ENCODE results near the gene SORBS2.

SORBS2 gene

DNA sequence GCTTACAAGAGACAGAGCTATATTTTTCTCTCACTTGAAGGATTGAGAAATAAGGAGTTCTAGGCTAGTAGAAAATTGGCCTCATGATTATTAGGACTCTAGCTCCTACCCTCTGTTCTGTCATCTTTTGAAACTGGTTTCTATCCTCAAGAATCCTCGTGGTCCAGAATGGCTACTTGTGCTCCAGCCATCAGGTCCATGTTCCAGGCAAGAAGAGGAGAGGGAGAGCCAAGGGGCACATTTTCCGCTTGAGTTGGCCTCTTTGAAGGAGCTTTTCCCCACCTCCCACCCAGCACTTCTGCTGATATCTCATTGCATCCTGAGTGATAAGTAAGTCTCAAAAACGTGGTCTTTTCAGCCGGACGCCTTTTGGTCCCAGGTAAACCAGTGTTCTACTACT, 7.2 kb upstream of the SORBS2 start:
- DNase-seq (ENCODE audit: low read depth): no peak
- H3K4me3 ChIP-seq (ENCODE audit: low read length): no peak overlapping the region
- TF ChIP-seq, protein P1, sequence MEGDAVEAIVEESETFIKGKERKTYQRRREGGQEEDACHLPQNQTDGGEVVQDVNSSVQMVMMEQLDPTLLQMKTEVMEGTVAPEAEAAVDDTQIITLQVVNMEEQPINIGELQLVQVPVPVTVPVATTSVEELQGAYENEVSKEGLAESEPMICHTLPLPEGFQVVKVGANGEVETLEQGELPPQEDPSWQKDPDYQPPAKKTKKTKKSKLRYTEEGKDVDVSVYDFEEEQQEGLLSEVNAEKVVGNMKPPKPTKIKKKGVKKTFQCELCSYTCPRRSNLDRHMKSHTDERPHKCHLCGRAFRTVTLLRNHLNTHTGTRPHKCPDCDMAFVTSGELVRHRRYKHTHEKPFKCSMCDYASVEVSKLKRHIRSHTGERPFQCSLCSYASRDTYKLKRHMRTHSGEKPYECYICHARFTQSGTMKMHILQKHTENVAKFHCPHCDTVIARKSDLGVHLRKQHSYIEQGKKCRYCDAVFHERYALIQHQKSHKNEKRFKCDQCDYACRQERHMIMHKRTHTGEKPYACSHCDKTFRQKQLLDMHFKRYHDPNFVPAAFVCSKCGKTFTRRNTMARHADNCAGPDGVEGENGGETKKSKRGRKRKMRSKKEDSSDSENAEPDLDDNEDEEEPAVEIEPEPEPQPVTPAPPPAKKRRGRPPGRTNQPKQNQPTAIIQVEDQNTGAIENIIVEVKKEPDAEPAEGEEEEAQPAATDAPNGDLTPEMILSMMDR (IDR thresholded peaks at IDR 0.05; ENCODE audit: insufficient read depth, low read depth, low read length, missing control alignments): no peak

DNA sequence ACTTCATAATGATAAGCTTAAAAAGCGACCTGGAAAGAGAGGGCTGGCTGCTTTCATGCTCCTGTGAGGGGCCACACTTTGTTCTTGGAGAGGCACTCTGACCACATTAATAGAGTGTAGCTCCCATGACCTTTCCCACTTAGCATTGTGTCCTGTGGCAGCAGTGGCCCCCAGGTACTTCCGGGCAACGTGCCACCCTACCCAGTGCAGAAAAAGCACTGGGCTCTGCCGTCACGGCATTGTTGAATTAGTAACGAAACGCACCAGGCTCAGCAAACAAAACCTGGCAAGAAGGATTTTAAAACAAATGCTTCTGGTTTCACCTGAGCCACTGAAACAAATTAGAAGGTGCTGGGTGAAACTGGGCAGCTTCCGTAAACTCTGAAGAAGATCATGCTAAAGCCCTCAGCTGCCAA, 5.4 kb upstream of the SORBS2 start:
- TF ChIP-seq, protein P1 (IDR thresholded peaks at IDR 0.05; ENCODE audit: insufficient read depth, low read depth, low read length, missing control alignments): no peak
- DNase-seq (ENCODE audit: low read depth): no peak
- no peak overlapping the region for H3K4me3 ChIP-seq (ENCODE audit: low read length)

DNA sequence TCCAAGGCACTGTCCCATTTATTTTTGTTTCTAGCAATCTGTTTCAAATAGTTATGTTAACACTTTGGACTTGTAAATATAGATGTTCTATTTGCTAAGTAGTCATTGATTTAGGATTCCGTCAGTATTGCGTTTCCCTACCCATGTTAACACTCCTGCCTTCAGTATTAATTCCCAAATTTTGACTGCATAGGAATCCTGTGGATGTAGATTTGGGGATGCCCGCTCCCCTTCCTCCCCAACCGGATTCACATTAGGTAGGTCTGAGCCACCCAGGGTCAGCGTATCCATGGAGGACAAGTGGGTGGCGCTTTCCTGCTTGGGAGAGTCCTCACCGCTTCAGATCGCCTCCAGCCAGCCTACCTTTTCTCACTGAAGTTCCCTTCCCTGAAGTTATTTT, 1.1 kb upstream of the SORBS2 start:
- TF ChIP-seq, protein P1 (IDR thresholded peaks at IDR 0.05; ENCODE audit: insufficient read depth, low read depth, low read length, missing control alignments): no peak
- no peak for DNase-seq (ENCODE audit: low read depth)

DNA sequence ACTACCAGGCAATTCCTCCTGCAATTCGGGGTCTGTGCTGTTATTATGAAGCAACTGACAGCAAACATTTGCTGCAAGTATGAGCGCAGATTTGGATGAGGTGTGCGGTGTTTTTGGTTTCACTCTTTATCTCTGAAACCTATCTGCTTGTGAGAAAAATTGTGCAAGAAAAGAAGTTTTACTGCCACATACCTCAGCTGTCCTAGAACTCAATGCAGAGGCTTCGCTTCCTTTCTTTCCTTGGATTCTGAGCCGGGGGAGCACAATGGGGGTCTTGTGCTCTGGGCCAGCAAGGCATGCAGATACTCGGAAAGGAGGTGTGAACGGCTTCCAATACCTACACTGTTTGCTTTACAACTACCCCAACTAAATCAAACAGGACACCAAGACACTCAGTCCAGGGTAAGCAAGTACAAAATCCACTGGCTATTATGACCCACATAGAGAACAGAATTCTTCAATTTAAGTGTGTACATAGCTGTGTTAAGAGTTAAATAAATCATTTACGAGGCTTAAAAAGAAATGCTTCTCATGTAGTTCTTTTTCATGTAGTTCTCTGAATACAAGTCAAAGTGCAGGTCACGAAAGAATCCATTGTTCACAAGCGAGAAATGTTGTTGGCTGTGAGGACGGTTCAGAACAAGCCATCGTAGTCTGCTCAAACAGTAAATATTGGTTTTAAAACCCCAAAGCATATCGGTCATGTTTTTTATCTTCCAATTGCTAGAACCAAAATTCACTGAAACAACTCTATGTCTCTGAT, 1.1 kb downstream of the SORBS2 start:
- DNase-seq (ENCODE audit: low read depth): peak; percentile 30
- H3K4me3 ChIP-seq (ENCODE audit: low read length): peak overlapping the region; percentile 54
- TF ChIP-seq, protein P1 (IDR thresholded peaks at IDR 0.05; ENCODE audit: insufficient read depth, low read depth, low read length, missing control alignments): no peak

More for the DNA sequence above, 1.1 kb upstream of the SORBS2 start:
- no peak overlapping the region for H3K4me3 ChIP-seq (ENCODE audit: low read length)

DNA sequence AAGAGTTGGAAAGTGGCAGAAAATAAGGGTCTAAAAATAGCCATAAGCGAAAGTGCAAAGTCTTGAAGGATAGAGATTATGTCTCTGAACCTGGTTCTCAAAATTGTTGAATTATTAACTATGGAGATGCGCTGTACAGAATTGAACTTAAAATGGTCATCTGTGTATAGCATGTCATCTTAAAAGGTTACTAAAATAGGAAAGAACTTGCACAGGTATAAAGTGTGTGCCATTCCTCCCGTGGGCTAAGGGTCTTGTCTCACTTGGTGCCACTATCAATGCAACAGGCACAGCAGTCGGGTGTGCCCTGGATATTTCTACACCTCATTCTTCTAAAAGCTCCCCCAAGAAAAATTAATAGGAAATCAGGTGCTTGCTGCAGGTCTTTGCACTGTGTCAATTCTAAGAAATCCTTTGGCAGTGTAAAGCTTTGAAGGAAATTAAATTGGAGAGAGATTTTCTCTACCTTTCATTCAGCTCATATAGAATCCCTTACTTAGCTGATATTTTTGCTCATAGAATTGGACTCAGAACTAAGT, 2.4 kb downstream of the SORBS2 start:
- TF ChIP-seq, protein P1 (IDR thresholded peaks at IDR 0.05; ENCODE audit: insufficient read depth, low read depth, low read length, missing control alignments): no peak
- no peak overlapping the region for H3K4me3 ChIP-seq (ENCODE audit: low read length)
- no peak for DNase-seq (ENCODE audit: low read depth)

DNA sequence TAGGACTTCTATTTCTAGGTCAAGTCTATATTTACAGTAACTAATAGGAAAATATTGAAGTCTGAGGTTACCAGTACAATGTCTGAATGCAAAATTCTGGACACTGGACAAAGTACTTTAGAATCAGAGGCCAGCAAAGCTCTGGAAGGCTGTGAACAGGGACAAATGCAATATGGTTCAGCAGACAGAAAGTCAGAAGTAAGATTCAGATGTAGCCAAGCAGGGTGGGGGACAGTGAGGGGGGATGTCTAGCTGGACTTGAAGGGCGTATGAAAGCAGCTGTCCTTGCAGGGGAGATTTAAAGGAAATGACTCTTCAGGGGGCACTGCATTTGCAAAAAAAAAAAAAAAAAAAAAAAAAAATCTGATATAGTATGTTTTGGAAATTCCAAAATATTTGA, 2.9 kb downstream of the SORBS2 start:
- DNase-seq (ENCODE audit: low read depth): no peak
- H3K4me3 ChIP-seq (ENCODE audit: low read length): no peak overlapping the region
- TF ChIP-seq, protein P1 (IDR thresholded peaks at IDR 0.05; ENCODE audit: insufficient read depth, low read depth, low read length, missing control alignments): no peak

DNA sequence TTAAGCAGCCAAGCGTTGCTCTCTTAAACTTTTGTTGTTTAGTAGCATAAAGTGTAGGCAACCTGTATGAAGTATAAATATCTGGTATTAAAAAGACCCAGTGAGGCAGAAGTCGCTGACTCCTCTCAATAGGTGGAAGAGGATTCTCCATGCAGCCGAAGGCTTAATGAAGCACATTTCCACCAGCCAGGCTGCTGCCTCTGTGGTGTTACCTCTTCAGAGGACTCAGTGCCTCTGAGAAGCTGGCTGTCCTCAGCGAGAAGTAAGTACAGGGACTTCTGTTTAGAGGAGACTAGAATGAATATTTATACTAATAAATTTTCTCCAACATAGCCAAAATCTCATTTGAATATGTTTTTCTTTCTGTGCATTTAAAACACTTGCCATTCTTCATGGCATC, 6.0 kb downstream of the SORBS2 start:
- TF ChIP-seq, protein P1 (IDR thresholded peaks at IDR 0.05; ENCODE audit: insufficient read depth, low read depth, low read length, missing control alignments): no peak
- H3K4me3 ChIP-seq (ENCODE audit: low read length): no peak overlapping the region
- no peak for DNase-seq (ENCODE audit: low read depth)

Measured in epithelial cell of esophagus (primary cell).